OCI-LY3 (cell line): Measurements from ENCODE around the gene C1QTNF6.

Experiments
- H2AFZ ChIP-seq: fragments of 200-600, 300-600 bp; shearing (Covaris generic); 2 replicates; pipeline ENCODE4 v1.6.0; 2014; ENCODE audit warnings: antibody characterized with exemption, low read depth, low read length
- H3K27ac ChIP-seq: fragments of 200-600, 300-600 bp; sonication (generic); 2 replicates; pipeline ENCODE4 v1.5.1; 2014; ENCODE audit warnings: mild to moderate bottlenecking, low read length, moderate library complexity, mixed read lengths
- H3K27me3 ChIP-seq: fragments of 200-600, 300-600 bp; sonication (generic); 2 replicates; pipeline ENCODE4 v1.6.1; 2014; ENCODE audit warnings: low read depth, low read length, mixed read lengths
- H3K36me3 ChIP-seq: fragments of 200-600, 300-600 bp; sonication (generic); replicated peaks from 2 replicates; pipeline ENCODE3; 2014; ENCODE audit warnings: low read depth, low read length, mixed read lengths
- H3K4me1 ChIP-seq: fragments of 300-600, 200-600 bp; sonication (generic); 2 replicates; pipeline ENCODE4 v1.6.1; 2014; ENCODE audit warnings: low read length, mixed read lengths
- H3K4me2 ChIP-seq: fragments of 200-600, 300-600 bp; sonication (generic); 2 replicates; pipeline ENCODE4 v1.6.1; 2014; ENCODE audit warnings: low read length, mixed read lengths
- H3K4me3 ChIP-seq: fragments of 300-600, 200-600 bp; sonication (generic); 2 replicates; pipeline ENCODE4 v1.5.1; 2014; ENCODE audit warnings: antibody characterized with exemption, mild to moderate bottlenecking, low read length, moderate library complexity
- H3K79me2 ChIP-seq: fragments of 300-600, 200-600 bp; shearing (Covaris generic); 2 replicates; pipeline ENCODE4 v1.6.1; 2014; ENCODE audit warnings: mild to moderate bottlenecking, low read length, mixed read lengths
- H3K9ac ChIP-seq: fragments of 300-600, 200-600 bp; shearing (Covaris generic); 2 replicates; pipeline ENCODE4 v1.6.0; 2014; ENCODE audit warnings: mild to moderate bottlenecking, low read length, moderate library complexity
- H3K9me3 ChIP-seq: fragments of 200-600, 300-600 bp; shearing (Covaris generic); 2 replicates; pipeline ENCODE4 v1.6.1; 2014; ENCODE audit warnings: low read length, mixed read lengths; ENCODE audit not compliant: insufficient read depth
- H4K20me1 ChIP-seq: fragments of 200-600, 300-600 bp; sonication (generic); 2 replicates; pipeline ENCODE4 v1.6.1; 2016; ENCODE audit warnings: low read length, mixed read lengths; ENCODE audit not compliant: insufficient read depth
- CTCF ChIP-seq: fragments of 200-600, 300-600 bp; sonication (generic); IDR thresholded peaks from 2 replicates; pipeline ENCODE4 v1.5.1; 2014; ENCODE audit warnings: antibody characterized with exemption, low read length, low read depth
- EZH2phosphoT487 ChIP-seq: fragments of 200-600 bp; shearing (Covaris generic); IDR thresholded peaks from 2 replicates; pipeline ENCODE4 v1.6.1; 2018; ENCODE audit warnings: antibody characterized with exemption, mixed run types, low read depth

The C1QTNF6 gene

DNA sequence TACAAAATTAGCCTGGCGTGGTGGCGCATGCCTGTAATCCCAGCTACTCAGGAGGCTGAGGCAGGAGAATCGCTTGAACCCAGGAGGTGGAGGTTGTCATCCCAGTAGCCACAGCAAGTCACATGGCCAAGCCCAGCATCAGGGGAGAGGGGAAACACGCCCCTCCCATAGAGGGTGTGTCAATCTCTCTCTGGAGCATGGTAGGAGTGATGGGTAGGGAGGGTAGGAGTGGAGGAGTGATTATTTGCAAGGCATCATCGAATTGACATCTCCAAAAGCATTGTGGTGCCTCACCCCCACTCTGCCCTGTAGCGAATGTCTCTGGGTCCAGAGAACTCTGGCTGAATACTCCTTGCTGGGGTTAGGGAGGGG is 30.3 kb upstream of the C1QTNF6 start:
- peaks cover 45% of the 10 kb centered on the region for H3K36me3 ChIP-seq
- H3K4me2 ChIP-seq = peak overlapping the region; percentile 90
- H3K79me2 ChIP-seq = peaks cover 29% of the 10 kb centered on the region
- peak overlapping the region; percentile 65; the same call in 1 of the 2 replicates for H3K9ac ChIP-seq
- H3K27ac ChIP-seq = peak overlapping the region; percentile 97
- H4K20me1 ChIP-seq = no peaks in the 10 kb centered on the region
- H3K4me3 ChIP-seq = peak overlapping the region; percentile 44
- no peaks in the 10 kb centered on the region for H3K27me3 ChIP-seq
- H3K4me1 ChIP-seq = peaks cover 59% of the 10 kb centered on the region
- no peak overlapping the region for H2AFZ ChIP-seq
- no peak for TF ChIP-seq EZH2phosphoT487
- TF ChIP-seq CTCF = no peak
- H3K9me3 ChIP-seq = peaks cover 10% of the 10 kb centered on the region; the same call in 1 of the 2 replicates

DNA sequence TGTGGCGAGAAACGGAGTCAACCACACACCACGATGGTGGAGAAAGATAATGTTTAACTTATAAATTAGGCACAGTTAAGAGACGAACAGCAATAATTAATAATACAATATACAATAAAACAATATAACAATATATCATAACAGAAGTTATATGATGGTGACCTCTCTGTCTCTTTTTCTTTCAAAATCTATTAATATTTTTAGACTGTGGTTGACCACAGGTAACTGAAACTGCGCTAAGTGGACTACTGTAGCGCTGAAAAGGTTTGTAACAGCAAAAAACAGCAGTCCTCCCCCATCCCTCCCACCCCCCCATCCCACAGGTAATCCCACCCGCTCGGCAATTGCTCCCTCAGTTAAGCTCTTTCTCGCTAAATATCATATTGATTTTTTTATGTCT is 27.8 kb upstream of the C1QTNF6 start:
- Histone ChIP-seq H3K27me3 (no peaks in the 10 kb centered on the region), H3K9me3 (peaks cover 2% of the 10 kb centered on the region; the same call in 1 of the 2 replicates), H3K27ac (no peak overlapping the region), H3K79me2 (peaks cover 11% of the 10 kb centered on the region), H3K4me1 (peaks cover 35% of the 10 kb centered on the region), H4K20me1 (no peaks in the 10 kb centered on the region), H3K9ac (no peak overlapping the region), H3K4me3 (no peak overlapping the region), H3K4me2 (no peak overlapping the region), H3K36me3 (peaks cover 22% of the 10 kb centered on the region), H2AFZ (no peak overlapping the region)
- TF ChIP-seq CTCF = no peak
- no peak for TF ChIP-seq EZH2phosphoT487

DNA sequence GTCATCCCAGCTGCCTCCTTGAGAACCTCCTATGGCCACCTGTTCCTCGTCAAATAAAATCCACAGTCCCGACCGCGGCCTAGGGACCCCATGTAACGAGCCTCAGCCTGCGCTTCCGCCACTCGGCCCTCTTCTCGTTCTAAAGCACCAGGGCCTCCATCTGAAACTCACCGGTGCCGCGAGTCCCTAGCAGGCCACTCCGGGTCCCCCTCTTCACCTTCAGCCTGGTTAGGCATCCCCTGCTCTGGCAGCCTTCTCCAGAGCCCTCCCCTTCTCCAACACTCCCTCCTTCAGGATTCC is 26.6 kb upstream of the C1QTNF6 start:
- H3K4me1 ChIP-seq = peaks cover 22% of the 10 kb centered on the region
- TF ChIP-seq CTCF (no peak), EZH2phosphoT487 (no peak)
- no peaks in the 10 kb centered on the region for H3K9me3 ChIP-seq
- H4K20me1 ChIP-seq = no peaks in the 10 kb centered on the region
- peaks cover 2% of the 10 kb centered on the region; the same call in 1 of the 2 replicates for H3K79me2 ChIP-seq
- H2AFZ ChIP-seq = no peak overlapping the region
- no peak overlapping the region for H3K27ac ChIP-seq
- no peak overlapping the region for H3K4me2 ChIP-seq
- no peak overlapping the region for H3K9ac ChIP-seq
- no peak overlapping the region for H3K4me3 ChIP-seq
- peaks cover 19% of the 10 kb centered on the region for H3K36me3 ChIP-seq
- H3K27me3 ChIP-seq = no peaks in the 10 kb centered on the region

- H3K4me2 ChIP-seq = no peak overlapping the region
- no peaks in the 10 kb centered on the region for H3K9me3 ChIP-seq
- TF ChIP-seq EZH2phosphoT487 (no peak), CTCF (no peak)
- H3K27me3 ChIP-seq = no peaks in the 10 kb centered on the region
- no peaks in the 10 kb centered on the region for H3K79me2 ChIP-seq
- peaks cover 19% of the 10 kb centered on the region for H3K36me3 ChIP-seq
- H3K27ac ChIP-seq = no peak overlapping the region
- H3K9ac ChIP-seq = no peak overlapping the region
- H4K20me1 ChIP-seq = no peaks in the 10 kb centered on the region
- H2AFZ ChIP-seq = no peak overlapping the region
- no peak overlapping the region for H3K4me3 ChIP-seq
- peaks cover 17% of the 10 kb centered on the region for H3K4me1 ChIP-seq
Measured at GRCh38 chr22:37213941-37214730, 26.1 kb upstream of the C1QTNF6 start.
